Activated CD4-positive, alpha-beta T cell treated with anti-CD3 and anti-CD28 coated beads, Interleukin-2, amount 50 U/mL, for 24 hours (primary cell): ENCODE data around the gene CRY2.
"Not testable (repeated sequence)": the region's sequence is repeated elsewhere in the genome, so short reads cannot be mapped to it uniquely, and the experiment has no call there.

Source experiments
- DNase-seq, 2 donors: peaks; one replicate each; pipeline ENCODE4 v3.0.0-alpha.2; 2020; ENCODE audit warnings: low read depth in 1 of 2, low spot score in 1 of 2

Gene CRY2

DNA sequence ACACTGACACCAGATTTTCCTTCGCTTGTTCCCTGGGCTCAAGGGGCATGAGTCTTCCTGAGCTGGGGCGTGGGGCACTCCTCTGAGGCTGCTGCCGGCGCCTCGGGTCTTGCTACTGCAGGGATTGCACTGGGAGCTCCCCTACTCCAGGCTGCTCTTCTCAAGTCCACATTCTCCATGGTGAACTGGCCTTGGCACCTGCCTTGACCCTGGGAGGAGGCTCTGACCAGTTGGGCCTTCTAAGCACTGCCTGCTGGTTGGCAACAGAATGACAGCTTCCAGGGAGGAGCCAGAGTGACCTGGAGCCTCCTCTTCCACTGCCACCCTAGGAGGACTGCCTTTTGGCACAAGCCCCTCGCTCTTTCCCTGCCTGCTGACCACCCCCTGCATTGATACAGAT, 50.3 kb downstream of the CRY2 start:
- DNase-seq = no peak

DNA sequence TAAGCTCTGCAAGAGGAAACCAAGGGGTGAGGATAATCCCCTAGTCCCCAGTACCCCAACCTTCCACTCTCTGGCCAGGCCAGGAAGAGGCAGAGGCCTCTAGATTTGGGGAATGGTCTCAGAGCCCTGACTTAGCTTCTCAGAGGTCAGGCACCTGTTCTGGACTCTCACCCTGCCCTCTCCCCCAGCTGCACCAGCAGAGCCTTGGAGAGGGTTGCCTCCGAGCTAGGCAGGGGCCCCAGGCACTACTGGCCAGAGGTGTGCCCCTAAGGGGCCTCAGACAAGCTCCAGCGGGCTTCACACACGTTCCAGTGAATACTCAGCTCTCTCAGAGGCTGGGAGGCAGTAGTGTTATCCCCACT, 51.8 kb downstream of the CRY2 start:
- no peak for DNase-seq

DNA sequence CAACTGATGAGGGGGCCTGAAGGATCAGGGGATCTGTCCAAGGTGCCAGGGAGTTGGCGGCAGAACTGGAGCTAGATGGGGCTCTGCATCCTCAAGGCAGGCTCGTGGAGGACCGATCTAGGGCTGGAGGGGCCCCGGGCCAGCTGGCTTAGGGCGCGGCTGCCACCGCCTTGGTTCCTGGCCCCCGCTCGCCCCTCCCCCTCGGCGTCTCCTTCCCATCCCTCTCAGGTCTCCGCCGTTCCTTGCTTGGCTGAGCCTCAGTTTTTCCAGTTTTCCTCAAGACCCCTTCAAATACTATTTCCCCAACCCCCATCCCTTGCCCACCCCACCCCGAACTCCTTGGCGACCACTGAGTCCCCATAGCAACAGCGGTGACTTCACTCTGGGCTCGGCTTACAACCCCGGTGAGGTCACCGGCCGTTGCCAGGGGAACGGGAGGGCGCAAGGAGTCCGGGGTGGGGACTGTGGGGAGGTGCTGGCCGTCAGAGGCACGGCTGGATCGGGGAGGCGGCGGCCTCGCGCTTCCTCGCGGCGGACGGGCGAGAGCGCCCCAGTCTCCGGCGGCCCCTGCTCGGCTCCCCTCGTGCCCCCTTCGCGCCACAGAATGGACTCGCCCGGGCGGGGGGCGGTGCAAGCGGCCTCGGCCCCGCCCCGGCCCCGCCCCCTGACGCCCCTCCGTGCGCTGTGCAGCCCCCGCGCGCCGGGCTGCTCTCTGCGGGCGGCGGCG, 52.3 kb downstream of the CRY2 start:
- DNase-seq = peak; percentile 28 to 42

DNA sequence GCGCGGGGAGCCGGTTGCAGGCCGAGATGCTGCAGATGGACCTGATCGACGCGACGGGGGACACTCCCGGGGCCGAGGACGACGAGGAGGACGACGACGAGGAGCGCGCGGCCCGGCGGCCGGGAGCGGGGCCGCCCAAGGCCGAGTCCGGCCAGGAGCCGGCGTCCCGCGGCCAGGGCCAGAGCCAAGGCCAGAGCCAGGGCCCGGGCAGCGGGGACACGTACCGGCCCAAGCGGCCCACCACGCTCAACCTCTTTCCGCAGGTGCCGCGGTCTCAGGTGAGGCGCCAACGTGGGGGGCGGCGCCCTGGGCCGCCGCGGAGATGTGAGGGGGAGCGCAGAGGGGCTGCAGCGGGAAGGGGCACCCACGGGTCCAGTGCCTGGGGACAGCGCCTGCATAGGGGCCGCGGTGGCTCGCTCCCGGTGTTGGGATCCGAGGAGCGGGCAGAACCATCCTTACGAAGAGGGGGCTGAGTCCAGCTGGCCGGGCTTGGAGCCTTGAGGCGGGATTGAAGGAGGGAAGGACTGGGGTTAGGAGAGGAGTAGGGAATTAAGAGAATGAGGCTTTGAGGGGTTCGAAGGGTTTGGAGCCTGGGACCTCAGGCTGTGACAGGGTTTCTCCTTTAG, 53.0 kb downstream of the CRY2 start:
- DNase-seq = not testable (repeated sequence)

DNA sequence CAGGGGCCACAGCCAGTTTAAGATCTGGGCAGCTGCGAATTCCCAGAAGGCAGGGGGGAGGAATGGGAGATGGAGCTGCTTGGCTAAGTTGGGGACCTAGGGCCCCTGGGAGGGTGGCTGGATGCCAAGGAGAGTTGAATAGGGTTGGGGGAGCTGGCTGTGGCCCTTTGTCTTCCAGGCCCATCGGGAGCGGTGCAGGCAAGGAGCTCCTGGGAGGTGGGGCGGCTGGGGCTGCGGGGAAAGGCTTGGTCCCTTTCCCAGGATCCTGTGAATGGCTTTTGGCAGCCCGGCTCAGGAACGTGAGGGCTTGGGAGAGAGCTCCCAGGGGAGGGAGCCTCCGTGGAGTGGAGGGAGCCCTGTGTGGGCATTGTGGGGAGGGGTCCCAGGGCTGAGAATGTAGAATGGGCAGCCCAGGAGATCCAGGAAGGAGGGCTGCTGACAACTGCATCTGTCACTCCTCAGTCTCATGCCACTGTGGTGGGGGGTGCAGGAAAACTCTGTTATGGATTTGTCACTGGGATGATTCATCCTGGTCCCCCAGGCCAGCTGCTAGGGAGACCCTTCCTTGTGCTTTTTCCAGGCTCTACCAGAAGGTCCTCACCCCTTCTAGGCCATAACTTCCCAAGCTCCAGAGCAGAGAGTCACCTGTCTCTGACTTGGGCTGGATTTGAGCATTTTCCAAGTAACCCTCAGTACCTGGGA, 53.8 kb downstream of the CRY2 start:
- DNase-seq = no peak

DNA sequence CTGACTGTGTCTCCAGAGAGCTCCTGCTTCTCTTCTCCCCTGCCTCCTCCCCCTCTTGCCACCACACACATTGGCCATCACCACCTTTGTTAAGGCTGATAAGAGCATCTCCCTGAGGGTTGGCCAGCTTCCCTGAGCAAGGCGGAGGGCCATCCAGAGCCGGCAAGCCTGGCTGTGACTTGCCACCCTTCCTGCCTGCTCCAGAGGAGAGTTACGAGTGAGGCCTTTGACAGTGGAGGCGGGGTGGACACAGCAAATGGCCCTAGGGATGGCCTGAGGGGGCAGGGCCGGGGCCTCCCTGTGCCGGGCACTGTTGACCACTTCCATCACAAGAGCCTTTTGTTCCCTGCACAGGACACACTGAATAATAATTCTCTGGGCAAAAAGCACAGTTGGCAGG, 54.4 kb downstream of the CRY2 start:
- no peak for DNase-seq

DNA sequence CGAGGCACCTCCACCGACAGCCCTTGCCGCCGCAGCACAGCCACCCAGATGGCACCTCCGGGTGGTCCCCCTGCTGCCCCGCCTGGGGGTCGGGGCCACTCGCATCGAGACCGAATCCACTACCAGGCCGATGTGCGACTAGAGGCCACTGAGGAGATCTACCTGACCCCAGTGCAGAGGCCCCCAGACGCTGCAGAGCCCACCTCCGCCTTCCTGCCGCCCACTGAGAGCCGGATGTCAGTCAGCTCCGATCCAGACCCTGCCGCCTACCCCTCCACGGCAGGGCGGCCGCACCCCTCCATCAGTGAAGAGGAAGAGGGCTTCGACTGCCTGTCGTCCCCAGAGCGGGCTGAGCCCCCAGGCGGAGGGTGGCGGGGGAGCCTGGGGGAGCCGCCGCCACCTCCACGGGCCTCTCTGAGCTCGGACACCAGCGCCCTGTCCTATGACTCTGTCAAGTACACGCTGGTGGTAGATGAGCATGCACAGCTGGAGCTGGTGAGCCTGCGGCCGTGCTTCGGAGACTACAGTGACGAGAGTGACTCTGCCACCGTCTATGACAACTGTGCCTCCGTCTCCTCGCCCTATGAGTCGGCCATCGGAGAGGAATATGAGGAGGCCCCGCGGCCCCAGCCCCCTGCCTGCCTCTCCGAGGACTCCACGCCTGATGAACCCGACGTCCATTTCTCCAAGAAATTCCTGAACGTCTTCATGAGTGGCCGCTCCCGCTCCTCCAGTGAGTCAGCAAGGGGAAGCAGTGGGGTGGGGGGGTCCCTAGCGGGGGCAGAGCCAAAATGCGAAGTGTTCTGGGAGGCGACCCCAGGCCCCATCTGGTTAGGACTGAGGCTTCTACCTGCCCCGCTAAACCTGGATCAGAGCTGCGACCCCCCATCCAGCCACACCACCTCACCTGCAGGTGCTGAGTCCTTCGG, 55.4 kb downstream of the CRY2 start:
- no peak for DNase-seq

DNA sequence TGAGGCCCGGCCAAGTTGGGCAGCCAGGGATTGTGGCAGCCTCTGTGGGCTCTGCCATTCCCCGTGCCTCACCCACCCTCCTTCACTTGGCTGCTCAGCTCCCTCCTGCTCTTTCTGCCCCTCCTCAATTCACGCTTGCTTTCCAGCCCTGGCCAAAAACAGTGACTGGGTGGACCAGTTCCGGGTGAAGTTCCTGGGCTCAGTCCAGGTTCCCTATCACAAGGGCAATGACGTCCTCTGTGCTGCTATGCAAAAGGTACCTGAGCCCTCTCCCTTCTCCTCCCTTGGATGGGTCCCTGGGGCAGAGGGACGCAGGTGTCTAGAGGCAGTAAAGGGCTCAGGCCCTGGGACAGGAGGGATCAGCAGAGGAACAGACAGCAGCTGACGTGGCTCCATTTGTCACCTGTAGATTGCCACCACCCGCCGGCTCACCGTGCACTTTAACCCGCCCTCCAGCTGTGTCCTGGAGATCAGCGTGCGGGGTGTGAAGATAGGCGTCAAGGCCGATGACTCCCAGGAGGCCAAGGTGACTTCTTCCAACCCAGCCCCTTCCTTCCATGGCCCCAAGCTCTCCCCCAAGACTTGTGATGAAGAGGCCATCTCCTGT, 57.1 kb downstream of the CRY2 start:
- no peak for DNase-seq

DNA sequence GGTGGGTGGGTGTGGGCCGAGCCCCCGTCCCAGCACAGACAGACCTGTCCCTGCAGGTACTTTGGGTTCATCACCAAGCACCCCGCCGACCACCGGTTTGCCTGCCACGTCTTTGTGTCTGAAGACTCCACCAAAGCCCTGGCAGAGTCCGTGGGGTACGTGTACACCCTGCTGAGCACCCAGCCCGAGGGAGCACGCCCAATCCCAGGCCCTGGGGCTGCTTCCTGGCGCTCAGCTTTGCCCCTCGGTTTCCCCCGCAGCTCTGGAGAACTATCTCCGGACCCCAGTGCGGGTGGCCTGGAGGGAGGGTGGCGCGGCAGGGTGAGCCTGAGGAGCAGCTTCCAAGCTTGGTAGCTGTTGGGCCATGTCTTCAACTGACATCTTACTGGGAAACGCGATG, 57.8 kb downstream of the CRY2 start:
- no peak for DNase-seq

DNA sequence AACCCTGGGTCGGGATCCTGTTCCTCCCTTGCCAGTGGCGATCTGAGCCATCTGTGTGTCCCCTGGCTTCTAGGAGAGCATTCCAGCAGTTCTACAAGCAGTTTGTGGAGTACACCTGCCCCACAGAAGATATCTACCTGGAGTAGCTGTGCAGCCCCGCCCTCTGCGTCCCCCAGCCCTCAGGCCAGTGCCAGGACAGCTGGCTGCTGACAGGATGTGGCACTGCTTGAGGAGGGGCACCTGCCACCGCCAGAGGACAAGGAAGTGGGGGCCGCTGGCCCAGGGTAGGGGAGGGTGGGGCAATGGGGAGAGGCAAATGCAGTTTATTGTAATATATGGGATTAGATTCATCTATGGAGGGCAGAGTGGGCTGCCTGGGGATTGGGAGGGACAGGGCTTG, 58.3 kb downstream of the CRY2 start:
- not testable (repeated sequence) for DNase-seq

DNA sequence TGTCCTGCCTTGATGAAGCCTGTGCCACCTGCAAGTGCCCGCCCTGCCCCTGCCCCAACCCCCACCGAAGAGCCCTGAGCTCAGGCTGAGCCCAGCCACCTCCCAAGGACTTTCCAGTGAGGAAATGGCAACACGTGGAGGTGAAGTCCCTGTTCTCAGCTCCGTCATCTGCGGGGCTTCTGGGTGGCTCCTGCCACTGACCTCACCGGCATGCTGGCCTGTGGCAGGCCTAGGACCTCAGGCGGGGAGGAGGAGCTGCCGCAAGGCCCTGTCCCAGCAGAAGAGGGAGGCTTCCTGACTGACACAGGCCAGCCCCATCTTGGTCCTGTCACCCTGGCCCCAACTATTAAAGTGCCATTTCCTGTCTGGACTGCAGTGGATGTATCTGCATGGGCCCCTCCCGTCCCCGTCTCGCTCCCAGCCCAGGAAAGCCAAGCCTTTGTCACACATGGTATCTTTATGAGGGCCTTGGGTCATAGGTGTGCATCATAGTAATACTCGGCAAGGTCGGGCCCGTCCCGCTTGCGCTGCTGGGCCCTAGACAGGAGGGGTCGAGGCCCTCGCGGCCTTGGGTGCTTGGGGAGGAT, 58.9 kb downstream of the CRY2 start:
- DNase-seq = no peak

DNA sequence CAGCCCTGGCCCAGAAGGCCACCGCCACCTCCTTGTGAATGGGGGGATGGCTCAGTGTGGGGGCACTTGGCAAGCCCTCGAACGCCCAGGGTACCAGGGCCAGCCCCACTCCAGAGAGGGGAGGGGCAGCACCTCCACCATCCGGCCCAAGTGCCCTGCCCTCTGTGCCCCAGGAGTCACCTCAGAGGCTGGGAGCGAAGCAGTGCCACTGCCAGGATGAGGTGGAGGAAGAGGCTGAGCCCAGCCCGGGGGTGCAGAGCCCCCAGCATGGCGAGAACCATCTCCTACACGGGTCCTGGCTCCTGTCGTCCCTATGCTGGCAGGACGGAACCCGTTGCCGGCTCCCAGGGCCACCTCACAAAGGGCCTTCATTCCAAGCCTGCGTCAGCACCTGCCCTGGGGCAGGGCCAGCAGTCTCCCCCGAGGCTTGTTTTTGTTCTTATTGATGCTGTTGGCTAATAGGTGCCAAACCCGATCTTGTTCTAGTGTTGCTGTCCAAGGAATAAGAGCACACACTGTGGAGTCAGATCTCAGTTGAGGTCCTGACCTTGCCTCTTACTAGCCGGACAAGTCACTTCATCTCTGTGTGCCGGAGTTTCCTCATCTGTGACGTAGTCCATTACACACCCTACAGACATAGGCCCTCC, 59.8 kb downstream of the CRY2 start, which contains the start of gene FREY1:
Gene FREY1 (minus strand): TSS at position 307 of the 647 bp plus-strand sequence. CDS start 26 bp downstream, at position 281.
- no peak for DNase-seq

DNA sequence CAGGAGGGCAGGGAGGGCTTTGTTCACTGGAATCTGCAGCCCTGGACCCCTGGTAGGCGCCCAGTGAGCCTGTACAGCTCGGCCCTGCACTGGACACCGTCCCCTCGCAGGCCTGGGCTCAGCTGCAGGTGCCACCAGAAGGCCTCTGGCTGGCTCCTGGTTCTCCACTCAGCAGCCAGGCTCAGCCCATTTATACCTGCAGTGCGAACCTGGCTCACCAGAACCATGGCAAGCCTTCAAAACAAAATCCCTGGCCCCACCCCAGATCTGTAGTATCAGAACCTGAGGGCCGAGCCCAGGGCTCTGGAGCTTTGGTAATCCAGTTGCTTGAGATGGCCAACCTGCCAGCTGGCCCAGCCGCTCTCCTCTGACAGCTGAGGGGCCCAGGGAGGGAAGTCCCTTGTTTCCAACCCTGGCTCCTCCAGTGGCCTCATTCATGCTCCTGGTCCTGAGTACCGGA, 60.7 kb downstream of the CRY2 start:
- no peak for DNase-seq

DNA sequence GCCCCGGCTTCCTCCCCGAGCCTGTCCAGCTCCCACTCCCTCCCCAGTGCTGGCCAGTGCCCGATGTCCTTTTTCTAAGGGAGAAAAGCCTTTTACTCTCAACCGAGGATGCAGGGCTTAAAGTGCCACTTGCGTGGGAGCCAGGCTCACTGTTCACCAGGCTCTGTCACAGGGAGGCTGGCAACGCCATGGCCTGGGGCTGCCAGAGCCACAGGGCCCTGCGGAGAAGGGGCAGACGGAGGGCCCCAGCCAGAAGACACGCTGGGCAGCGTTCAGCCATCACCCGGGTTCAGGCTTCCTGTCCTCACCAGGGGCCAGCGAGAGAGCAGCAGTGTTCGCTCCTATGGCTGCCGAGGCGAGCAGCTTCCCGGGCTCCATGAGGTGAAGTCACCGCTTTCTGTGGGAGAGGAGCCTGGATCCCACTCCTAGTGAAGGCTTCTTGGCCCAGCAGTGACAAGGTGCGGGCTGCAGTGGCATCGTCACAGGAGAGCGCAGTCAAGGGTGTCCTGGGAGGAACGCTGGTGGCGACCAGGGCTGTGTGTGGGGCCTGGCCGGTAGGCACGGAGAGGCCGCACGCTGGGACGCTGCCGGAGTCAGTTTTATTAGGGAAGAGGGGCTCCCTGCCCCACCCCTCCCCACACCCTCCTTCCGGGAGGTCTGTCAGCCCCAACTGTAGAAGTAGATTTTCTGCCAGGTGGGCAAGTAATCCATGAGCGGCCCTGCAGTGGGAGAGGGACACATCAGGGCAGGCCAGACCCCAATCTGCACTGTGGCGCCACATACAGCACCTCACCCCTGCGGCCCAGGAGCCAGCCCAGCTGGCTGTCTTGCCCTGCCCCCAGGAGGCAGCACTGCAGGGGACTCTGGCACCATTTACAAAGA, 62.6 kb downstream of the CRY2 start:
- DNase-seq = no peak

DNA sequence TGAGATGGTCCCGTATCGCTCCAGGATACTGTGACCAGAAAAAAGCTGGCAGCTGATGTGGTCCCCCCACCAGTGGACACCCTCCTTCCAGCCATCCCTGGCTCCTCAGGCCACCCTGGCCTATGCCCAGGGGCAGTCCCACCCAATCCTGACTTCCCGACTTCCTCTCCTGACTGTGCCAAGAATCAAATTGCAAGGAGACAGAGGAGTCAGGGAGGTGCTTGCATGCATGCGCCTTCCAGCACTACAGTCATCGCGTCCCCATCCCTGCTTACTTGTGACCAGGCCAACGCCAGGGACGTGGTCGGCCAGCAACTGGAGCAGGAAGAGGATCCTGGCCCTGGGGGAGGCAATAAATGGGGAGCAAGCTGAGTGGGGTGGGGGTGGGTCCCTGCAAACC, 63.3 kb downstream of the CRY2 start:
- DNase-seq = no peak

DNA sequence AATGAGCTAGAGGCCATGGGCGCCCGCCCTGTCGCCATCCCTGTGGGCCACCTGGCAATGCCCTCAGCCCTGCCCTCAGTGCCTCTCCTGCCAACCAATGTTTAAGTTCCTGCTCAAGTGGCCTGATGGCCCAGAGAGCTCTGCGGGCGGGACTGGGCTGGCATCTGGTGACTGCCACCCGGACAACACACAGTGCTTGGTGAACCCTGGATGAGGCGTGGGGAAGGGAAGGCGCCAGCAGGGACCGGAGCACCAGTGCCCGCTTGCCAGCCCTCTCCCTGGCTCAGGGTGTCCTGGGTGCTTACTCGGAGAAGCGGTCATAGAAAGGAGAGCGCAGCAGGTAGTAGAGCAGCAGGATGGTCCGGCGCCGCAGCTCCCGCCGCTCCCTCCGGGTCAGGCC, 66.2 kb downstream of the CRY2 start:
- no peak for DNase-seq

DNA sequence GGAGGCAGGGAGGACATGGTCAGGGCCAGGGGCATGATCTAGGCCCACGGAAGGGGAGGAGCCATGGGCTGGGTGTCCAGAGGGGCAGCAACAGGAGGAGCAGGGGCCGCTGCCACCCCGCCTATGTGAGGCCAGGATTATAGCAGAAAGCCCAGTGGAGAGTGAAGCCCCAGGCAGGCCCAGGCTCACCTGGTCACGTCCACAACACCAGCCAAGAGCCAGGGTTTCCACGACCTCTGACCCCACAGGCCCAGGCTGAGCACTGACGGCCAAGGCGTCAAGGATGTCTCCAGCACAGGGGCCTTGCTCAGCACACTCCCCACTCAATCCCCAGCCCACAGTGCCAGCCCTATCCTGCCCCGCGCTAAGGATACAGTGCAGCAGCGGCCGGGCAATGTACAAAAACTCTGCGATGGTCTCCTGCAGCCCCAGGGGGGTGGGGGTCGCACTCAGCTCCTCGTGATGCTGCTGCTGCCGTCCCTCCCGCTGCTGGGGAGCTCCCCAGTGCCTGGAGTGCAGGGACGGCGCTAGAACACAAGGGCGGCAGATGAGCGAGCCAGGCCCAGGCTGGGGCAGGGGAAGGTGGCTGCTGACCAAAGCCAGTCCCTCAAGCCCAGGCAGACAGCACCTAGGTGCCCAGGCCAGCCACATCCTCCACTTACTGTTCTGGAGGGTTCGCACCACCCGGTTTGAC, 66.8 kb downstream of the CRY2 start:
- DNase-seq = no peak

DNA sequence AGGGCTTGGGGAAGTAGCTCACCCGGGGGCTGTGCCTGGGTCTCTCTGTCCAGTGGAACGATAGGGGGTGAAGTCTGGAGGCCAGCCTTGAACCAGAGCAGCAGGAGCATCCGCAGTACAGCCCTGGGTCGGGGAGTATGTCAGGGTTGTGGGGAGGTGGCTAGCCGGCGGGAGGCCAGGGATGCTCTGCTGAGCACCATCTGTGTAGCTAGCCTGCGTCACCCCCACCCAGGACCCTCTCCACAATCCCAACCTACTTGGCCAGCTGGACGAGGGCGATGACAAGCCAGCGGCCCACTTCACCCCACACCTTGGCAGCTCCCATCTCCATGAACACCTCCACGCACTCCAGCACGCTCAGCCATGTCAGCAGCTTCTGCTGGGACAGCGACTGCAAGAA, 68.2 kb downstream of the CRY2 start:
- DNase-seq = no peak
